Glomerular visceral epithelial cell (primary cell): ENCODE results near the gene SOCS2.
A peak's percentile ranks its signal among the peaks of the same experiment; 100 is the strongest.

Experiments
- DNase-seq: peaks from one replicate; pipeline ENCODE4 v3.0.0-alpha.2; 2016; ENCODE audit errors: extremely low spot score

SOCS2 gene

DNA sequence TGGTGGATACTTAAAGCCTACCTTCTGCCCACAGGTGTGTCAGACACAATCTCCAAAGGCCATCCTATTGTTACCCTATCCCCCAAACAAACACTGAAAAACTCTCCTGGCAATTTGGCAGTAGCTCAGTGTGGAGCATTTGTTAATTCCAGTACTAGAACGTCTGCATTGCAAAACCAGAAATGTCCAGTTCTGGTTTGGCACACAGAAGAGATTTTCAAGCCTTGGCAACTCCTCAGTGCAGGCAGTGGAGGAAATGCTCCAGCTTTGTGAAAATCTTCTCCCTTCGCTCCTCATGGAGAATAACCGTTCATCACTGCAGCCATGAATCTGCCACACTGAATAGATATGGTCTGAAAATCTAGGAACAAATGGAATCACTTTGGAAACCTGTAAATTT is 5.3 kb upstream of the SOCS2 start:
- DNase-seq: no peak

DNA sequence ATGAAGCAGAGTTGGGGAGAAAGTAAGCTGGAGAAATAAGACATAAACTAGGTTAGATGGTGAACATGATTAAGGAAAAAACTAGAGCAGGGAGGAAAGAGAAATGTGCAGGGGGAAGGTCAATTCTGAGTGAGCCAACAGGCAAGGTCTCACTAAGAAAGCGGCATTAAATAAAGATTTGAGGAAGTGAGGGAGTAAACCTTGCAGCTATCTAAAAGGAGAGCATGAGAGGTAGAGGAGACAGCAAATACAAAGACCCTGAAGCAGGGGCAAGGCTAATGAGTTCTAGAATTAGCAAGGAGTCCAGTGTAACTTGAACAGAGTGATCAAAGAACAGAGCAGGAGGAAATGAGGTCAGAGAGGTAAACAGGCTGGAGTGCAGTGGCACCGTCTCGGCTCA is 4.4 kb upstream of the SOCS2 start:
- no peak for DNase-seq

DNA sequence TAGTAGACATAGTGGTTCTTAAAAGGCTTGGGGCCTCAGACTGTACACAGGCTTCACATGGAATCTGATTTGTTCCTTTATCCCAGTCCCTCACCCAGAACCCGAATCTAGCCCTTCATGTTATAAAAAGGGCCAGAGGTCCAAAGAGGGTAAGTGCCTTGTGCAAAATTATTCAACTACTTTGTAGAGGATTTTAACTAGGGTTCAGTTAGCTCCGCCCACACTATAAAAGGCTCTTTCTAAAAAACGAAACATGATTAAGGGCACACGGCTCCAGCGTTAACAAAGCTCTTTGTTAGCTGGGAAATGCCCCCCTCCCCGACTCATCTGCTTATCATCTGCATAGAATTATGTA is 3.2 kb upstream of the SOCS2 start:
- DNase-seq: no peak

DNA sequence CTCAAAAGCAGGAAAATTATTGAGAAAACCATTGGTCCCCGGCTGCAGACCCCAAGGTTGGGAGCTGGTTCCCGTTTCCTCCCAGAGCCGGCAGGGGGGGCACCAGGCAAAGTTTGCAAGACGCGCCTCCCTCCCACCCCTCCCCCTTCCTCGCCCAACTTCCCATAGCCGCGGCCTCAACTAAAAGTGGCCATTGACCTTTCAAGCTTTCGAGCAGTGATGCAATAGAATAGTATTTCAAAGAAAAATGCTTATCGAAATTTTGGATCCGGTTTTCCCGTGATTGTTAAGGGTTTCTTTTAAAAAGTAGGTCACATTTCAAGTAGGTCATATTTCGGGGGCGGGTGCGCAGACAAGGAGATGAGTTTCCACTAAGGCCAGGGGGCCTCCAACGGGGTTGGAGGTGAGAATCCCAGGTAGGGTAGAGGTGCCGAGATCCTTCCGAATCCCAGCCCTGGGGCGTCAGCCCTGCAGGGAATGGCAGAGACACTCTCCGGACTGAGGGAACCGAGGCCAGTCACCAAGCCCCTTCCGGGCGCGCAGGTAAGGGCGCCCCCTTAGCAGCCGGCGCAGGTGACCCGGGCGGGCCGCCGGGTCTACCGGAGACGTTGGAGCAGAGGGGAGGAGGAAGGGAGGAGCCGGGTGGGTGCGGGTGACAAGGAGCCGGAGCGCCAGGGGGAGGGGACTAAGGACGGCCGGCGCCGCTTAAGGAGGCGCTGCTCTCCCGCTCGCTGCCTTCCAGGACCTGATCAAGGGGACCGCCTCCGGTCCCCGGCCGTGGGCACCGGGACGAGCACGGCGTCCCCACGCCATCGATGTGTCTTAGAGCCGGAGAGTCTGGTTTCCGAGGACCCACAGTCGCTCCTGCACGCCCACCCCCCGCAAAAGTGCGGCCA is 2.6 kb upstream of the SOCS2 start:
- peak; percentile 77 for DNase-seq

DNA sequence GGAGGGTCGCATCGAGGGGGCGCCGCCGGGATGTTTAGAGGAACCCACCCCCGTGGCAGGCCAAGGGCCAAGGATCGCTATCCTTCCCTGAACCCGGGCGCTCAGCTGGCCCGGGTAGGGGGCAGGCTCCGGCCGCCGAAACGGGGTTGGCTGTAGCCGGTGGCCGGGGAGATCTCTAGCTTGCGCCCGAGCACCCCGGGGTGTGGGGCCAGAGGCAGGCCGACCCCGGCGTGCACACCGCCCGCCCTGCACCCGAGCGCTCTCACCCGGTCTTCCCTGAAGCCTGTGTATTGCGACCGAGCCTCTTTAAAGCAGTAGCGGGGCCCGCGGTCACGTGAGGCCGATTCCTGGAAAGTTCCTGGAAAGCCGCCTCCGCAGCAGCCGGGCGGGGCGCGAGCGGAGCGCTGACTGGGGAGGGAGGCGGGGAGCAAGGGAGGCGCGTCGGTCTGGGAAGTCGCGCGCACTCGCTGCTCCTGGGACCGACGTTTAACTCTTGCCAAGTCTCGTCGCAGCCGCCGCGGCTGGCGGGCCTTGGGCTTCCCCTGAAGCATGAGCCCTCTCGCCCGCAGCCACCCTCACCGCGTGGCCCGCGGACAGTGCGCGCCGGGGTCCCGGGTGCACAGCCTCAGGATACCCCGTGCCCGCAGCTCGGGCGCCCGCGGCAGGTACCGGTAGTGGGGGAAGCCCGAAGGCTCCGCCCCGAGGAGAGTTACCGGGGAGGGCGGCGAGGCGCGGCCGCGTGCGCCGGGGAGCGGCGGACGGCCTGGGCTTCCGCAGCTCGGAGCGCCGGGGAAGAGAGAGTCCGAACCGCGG is 1.7 kb upstream of the SOCS2 start:
- DNase-seq: peak; percentile 88

DNA sequence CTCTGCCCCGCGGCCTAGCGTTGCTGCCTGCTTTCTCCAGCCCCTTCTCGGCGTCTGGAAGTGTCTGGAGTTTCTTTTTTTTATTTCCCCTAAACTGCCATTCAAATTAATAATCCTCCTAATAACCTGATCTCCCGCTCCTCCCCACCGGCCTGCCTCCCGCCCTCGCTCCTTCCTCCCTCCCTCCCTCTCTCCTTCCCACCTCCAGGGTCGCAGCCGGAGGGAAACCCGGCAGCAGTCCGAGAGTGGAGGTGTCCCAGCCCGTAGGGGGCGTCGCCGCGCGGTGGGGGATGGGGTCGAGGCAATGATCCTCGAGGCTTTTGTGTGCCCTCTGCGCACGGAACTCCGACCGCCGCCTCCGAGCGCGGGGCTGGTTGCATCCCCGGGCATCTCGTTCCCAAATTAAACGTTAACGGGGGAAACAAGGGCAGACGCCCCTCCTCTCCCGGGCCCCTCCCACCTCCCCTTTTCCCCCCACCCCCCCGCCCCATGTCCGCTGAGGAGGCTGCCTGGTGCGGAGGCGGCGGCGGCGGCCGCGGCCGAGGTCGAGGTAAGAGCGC is 1.0 kb upstream of the SOCS2 start:
- DNase-seq: peak; percentile 55

DNA sequence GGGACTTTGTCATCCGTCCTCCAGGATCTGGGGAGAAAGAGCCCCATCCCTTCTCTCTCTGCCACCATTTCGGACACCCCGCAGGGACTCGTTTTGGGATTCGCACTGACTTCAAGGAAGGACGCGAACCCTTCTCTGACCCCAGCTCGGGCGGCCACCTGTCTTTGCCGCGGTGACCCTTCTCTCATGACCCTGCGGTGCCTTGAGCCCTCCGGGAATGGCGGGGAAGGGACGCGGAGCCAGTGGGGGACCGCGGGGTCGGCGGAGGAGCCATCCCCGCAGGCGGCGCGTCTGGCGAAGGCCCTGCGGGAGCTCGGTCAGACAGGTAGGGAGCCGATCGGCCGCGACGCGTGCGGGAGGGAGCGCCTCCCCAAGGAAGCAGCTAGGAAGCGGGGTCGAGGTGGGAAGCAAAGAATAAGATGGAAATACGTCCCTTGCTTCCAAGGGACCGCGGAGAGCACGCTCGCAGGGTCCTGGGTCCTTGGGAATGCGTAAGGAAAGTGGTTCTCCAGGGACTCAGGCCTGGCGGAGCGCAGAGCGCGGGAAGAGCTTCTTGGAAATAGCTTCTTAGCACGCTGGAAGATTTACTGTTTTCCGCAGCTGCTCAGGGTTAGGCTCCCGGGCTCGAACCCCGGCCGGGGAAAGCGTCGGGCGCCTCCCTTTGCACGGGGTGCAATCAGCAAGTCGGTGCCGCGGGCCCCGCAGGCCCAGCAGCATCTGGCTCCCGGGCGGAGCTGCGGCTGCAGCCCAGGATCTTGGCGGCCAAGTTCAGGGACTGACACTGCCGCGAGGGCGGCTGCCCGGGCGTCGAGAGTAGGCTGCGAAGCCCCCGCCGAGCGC is 457 bp downstream of the SOCS2 start:
- peak; percentile 23 for DNase-seq

DNA sequence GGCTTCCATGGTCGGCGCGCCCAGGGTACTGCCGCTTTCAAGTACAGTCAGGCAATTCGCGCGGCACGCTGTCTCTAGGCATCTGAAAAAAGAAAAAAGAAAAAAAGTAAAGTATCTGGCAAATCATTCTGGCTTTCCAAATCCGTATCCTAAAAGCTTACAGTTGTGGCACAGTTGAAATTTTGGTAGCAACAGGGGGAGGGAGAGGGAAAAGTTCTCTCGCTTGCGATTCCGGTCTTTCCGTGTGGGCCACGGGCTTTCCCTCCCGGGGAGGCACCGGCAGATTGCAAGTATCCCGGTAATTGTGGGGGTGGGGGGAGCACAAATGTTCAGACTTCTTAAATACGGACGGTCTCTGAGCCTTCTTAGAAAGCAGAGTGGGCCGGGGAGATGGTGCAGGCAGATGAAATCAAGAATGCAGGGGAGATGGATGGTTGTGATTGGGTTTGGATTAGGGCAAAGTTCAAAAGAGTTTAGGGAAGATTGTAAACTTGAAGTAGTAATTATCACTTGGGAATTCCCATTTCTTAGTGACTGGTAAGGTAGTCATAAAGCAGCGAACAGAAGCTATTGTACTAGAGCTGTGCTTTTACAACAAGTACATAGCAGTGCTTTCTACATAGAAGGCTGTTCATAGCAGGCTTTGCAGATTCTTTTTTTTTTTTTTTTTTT is 1.2 kb downstream of the SOCS2 start:
- no peak for DNase-seq

DNA sequence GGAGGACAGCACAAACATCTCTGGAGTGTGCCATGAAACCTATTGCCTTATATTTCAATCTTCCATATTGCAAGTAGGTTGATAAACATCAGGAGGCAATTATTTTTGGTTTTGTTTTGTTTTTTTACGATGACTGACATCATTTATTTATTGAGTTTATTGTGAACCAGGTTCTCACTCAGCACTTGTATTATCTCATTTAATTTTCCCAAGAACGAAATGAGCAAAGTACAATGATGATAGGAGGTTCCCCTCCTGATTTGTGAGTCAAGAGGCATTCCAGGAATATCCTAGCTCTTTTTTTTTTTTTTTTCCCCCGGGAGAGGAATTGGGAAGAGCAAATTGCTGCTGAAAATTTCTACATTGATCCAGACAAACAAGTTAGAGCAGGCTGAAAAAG is 4.7 kb downstream of the SOCS2 start:
- DNase-seq: no peak

DNA sequence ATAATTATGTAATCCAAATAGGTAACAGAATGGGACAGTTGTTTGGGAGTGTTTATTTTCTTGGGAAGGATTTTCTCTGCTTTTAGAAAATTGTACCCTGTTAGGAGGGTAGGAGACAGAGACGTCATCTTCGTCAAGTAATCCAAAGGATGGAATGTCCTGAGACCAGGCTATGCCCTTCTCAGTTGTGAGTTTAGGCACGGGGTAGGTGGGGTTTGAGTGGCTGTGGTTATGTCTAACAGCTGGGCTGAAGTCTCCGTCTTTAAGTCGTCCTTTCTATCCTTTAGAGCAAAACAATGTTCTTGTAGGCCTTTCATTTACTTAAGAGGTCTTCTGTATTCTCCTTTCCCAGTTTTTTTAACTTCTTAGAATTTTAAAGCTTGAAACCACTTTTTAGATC is 5.7 kb downstream of the SOCS2 start:
- DNase-seq: no peak

DNA sequence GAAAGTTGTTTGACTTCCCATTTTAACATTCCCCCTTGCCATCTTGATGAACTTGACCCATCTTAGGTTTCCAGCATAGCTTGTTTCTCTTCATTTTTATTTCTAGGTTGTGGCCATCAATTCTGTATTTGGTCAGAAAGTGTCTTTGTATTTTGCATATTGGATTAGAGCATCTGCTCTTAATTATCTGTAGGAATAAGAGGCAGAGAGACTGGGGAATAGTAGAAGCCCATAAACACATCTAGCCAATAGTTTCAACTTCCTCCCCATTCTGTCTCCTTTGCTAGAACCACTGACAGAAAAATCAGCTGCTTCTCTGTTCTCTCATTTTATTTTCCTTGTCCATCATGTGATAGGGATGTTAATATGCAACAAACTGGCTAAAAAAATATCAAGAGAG is 8.2 kb downstream of the SOCS2 start:
- DNase-seq: no peak

DNA sequence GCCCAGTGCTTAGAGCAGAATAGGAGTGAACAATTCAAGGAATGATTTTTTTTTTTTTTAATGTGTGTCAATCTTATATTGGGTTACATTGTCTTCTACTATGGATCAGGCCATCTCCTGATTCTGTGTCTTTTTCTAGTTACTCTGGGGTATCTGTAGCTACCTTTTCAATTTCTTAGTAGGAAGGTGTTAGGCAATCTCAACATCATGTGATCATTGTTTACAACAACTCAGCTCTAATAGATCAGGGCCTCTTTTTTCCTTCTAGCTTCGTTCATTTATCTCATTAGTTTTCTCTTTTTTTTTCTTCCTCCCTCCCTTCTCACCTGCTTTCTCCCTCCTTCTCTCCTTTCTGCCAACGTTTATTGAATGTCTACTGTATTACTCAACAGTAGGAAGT is 8.9 kb downstream of the SOCS2 start:
- DNase-seq: no peak

DNA sequence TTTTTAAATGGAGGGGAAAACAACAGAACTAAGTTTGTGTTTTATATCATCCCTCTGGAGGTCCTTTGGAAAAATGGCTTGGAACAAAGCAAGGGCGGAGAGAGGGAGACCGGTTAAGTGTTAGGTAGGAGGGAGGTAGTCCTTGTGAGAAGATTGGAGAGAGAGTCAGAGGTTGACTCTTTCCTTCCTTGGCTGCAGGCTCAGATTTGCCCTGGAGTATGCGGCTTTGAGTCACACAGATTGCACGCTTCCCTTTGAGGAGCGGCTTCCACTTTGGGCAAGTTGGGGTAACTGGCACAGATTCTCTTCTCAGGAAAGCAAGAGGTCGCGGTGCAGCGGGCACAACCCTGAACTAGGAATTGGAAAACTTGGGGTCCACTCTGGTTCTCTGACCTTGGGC is 9.9 kb downstream of the SOCS2 start:
- DNase-seq: no peak

DNA sequence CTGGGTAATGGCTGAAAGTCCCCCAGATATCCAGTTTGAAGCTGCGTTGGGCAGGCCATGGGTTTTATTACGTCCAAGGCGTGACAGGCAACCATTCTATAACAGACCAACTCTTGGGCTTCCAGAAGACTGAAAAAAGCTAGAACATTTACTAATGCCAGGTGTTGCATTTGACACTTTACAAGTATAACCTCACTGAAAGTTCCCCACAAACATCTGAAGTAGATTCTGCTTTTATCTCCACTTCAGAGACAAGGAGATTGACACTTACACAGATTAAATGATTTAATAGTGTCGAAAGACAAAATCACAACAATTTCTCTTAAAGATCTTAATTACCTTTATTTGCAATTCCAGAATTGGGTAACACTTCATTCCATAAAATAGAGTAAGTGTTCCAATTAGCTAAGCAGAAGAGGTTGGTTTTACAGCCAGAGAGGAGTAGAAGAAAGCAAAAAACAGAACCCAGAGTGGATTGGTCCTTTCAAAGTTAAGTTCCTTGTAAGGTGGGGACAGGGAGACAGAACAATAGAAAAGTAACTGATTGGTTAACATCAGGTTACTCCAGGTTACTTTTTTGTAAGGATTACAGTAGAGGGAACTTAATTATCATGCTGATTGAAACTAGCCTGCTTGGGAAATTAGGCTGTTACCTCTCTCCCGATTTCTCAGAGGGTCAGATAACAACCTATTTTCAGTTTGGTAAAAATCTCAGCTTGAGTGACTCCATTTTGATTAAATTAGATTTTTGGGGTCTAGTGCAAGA is 11.3 kb downstream of the SOCS2 start:
- DNase-seq: no peak

DNA sequence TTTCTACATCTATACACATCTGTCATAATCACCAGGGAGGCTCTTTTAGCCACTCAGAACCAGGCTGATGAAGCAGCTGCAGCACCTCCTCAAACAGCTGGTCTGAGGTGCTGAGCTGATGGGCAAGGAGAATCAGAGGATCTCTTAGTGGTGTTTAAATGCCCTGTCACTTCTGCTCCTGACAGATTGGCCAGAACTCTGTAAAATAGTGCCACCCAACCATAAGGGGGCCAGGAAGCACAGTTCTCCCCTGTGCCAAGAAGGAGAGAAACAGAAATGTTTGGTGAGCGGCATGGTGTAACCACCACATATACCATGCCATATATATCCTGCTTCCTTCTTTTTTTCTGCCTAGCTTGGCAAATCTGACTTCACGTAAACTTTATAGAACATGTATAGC is 12.8 kb downstream of the SOCS2 start:
- no peak for DNase-seq

DNA sequence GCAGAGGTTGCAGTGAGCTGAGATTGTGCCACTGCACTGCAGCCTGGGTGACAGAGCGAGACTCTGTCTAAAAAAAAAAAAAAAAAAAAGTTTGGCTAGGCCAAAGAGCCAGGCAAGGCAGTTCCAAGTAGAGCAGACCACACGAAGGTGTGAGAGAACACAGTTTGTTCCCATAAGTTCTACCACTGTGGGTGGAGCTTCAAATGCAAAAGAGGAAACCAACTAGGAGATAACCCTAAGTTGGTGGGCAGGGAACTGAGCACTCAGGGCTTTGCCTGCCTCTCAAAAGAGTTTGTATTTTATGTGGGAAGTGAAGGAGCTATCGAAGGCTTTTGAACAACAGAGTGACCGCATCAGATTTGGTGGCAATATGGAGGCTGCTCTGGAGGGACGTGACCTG is 15.1 kb downstream of the SOCS2 start:
- no peak for DNase-seq

DNA sequence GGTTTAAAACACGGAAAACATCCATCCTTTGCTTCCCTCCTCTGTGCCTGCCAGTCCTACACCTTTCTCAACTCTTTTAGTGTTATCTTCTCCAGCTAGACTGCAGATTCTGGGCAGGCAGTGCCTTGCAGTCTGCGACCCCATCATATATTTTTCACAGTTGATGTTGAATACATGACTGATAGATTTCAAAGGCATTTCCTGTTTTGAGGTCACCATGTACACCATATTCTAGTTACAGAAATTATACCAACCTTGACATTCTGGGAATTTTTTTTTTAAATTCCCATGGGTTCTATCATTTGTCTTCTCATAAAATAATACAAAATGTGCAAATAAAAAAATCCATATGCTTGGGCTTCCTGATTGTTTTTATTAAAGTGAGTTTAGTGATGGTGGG is 16.6 kb downstream of the SOCS2 start:
- DNase-seq: no peak

DNA sequence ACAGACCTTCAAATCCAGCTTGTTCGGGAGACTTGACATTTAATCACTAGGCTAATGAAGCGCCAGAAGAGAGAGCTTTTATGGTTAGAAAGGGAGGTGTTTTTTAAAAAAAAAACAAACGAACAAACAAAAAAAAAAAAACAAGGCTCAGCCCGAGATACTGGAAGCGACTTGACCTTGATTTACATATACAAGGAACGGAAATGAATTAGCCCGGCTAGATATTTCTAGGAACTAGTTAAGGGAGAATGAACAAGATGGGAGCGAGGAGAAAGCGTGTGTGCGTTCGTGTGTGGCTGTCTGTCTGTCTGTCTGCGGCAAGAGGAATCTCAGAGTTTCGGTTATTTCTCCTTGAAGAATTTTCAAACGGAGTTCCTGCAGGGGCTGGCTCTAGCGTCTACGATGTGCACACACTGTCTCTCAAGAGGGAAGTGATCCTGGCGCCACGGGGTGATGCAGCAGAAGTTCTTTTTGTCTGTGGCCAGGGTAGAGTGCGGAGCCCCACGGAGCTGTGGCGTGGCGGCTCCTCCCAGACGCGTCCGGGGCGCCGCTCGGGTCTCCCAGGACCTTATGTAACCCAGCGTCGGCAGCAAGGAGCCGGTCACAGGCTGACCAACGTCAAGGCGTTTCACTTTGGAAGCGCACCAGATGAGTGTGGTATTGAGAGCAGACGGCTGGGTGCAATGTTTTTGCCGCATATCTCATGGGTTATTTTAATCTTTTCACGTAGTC is 18.8 kb downstream of the SOCS2 start:
- peak; percentile 70 for DNase-seq

DNA sequence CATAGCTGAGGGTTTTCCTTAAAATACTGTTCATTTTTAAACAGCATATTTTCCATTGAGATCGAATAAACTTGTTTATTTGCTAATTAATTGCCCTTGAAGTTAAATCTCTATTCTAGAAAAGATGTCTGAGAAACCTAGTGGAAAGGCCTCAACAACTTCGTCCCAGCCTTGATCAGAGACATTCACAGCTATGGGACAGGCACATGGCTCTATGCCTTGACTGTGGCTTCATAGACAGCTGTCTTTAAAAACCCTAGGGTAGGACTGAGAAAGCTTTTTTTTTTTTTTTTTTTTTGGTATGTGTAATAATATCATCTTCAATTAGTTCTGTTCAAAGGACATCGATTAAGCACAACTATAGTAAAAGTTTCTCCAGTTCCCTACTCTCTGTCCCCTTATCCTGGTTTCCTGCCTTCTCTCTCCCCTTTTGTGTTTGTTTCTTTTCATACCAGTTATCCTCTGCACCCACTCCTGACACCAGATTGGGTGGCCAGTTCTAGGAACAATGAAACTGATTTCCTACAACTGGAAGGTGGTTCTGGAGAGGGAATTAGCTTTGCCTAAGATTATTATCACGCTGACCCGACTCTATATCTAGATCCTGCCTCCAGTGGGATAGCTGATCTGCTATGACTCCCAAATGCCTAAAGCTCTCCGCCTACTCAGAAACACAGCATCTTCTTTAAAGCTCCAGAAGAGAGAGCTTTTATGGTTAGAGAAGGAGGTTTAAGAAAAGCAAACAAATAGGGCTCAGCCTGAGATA is 20.3 kb downstream of the SOCS2 start:
- no peak for DNase-seq
